ENCODE measurements around the gene RPL36A.

RPL36A gene

DNA sequence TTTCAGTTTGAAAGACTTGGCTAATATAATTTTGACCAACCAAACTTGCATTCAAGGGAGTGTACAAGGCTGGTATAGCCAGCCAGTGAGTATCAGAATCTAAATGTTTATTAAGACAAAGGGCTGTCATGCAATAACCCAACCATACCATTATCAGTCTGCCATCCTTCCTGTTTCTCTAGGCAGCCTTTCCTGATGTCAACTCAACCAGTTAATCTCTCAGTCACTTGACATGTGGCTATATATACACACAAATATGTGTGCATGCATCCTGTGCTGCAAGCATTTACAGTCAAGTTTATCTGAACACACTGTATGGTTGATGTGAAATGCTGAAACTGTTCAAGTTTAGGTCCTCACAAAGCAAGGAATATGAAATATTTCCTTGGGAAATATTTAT is 22.0 kb upstream of the RPL36A start:
- Histone ChIP-seq H3K4me1 (ENCODE audit: control insufficient read depth, insufficient read depth, low read length) (no peaks in the 10 kb centered on the region), H3K27me3 (ENCODE audit: control insufficient read depth, insufficient read depth, low read length) (no peaks in the 10 kb centered on the region; the same call in 1 of the 2 replicates)

DNA sequence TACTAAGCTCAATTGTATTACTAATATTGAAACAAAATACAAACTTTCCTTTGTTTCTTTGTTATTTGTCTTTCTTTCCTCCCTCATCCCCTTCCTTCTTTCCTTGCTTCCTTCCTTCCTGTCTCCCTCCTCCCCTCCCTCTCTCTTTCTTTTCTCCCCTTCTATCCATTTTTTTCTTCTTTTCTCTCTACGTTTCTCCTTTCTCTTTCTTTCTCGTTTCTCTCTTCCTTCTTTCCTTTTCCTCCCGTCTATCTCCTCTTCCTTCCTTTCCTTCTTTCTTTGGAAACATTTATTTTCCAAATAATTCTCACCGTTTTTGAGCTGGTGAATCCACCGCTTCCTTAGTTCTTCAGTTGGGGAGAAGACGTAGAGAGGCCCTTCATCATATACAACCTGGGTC is 21.1 kb upstream of the RPL36A start:
- H3K27ac ChIP-seq (ENCODE audit: low read depth, low read length), result no peak overlapping the region
- no peaks in the 10 kb centered on the region for H3K9me3 ChIP-seq (ENCODE audit: control insufficient read depth, insufficient read depth, low read depth, low read length)
- no peak overlapping the region for H3K4me3 ChIP-seq (ENCODE audit: low read depth, low read length)
- no peaks in the 10 kb centered on the region for H3K36me3 ChIP-seq (ENCODE audit: control insufficient read depth, insufficient read depth, low read length)
- no peaks in the 10 kb centered on the region; the same call in 1 of the 2 replicates for H3K27me3 ChIP-seq (ENCODE audit: control insufficient read depth, insufficient read depth, low read length)
- H3K9ac ChIP-seq (ENCODE audit: low read length), result no peak overlapping the region
- H3K4me1 ChIP-seq (ENCODE audit: control insufficient read depth, insufficient read depth, low read length), result no peaks in the 10 kb centered on the region

More for the DNA sequence above, 22.0 kb upstream of the RPL36A start:
- no peak overlapping the region for H3K27ac ChIP-seq (ENCODE audit: low read depth, low read length)
- no peaks in the 10 kb centered on the region for H3K36me3 ChIP-seq (ENCODE audit: control insufficient read depth, insufficient read depth, low read length)
- H3K9me3 ChIP-seq (ENCODE audit: control insufficient read depth, insufficient read depth, low read depth, low read length), result no peaks in the 10 kb centered on the region
- no peak overlapping the region for H3K9ac ChIP-seq (ENCODE audit: low read length)
- H3K4me3 ChIP-seq (ENCODE audit: low read depth, low read length), result no peak overlapping the region

DNA sequence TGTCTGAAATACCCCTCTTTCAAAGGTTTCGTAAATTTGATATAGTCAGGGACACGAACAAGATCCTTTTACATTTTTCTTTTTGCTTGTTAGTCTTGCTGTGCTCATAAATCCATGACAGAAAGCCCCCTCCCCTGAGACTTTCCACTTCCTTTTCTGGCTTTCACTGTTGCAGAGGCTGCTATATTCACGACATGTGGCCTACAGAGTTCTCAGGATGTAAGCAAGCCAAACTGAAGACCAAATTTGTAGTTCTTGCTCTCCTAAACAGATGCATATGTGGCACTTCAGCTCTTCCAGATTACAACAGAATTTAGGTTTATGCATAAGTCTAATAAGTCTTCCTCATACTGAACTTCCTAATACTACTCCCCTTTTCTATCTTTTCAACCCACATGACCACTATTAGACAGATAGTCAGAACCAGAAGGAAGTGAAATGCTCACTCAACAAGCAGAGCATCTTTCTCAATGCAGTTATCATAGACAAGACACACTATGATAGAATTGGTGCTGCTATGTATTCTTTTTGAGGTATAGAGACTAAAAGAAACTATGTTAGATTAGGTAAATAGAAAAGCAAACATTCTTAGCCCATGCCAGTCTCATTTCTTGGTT is 19.8 kb upstream of the RPL36A start:
- no peak overlapping the region for H3K4me3 ChIP-seq (ENCODE audit: low read depth, low read length)
- no peak overlapping the region for H3K27ac ChIP-seq (ENCODE audit: low read depth, low read length)
- H3K9me3 ChIP-seq (ENCODE audit: control insufficient read depth, insufficient read depth, low read depth, low read length), result no peaks in the 10 kb centered on the region
- H3K27me3 ChIP-seq (ENCODE audit: control insufficient read depth, insufficient read depth, low read length), result peaks cover 4% of the 10 kb centered on the region; the same call in 1 of the 2 replicates
- no peak overlapping the region for H3K9ac ChIP-seq (ENCODE audit: low read length)
- H3K36me3 ChIP-seq (ENCODE audit: control insufficient read depth, insufficient read depth, low read length), result no peaks in the 10 kb centered on the region
- no peaks in the 10 kb centered on the region for H3K4me1 ChIP-seq (ENCODE audit: control insufficient read depth, insufficient read depth, low read length)

DNA sequence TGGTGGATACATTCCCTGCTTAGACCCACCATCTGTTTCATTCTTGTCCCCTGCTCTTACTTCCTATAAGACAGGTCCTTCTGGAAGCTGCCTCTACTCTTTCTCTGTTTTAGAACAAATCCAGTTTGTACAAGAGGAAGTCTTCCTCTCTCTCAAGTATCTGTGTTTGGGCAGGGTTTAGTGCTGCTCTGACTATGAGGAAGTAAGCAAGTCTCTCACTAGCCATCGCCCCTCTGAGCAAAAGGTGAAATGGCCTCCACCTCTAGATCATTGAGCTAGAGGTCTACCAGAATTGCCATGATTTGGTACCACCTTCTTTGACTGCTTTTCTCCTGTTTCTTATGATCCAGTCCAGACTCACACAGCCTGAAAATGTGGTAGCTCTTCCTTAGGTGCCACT is 13.3 kb upstream of the RPL36A start:
- H3K4me3 ChIP-seq (ENCODE audit: low read depth, low read length), result no peak overlapping the region
- no peak overlapping the region for H3K9ac ChIP-seq (ENCODE audit: low read length)
- H3K27me3 ChIP-seq (ENCODE audit: control insufficient read depth, insufficient read depth, low read length), result 0 out of 2 replicates have a peak, but pooled peaks cover 4% of the 10 kb centered on the region
- H3K27ac ChIP-seq (ENCODE audit: low read depth, low read length), result no peak overlapping the region
- no peaks in the 10 kb centered on the region for H3K4me1 ChIP-seq (ENCODE audit: control insufficient read depth, insufficient read depth, low read length)
- no peaks in the 10 kb centered on the region for H3K36me3 ChIP-seq (ENCODE audit: control insufficient read depth, insufficient read depth, low read length)
- no peaks in the 10 kb centered on the region for H3K9me3 ChIP-seq (ENCODE audit: control insufficient read depth, insufficient read depth, low read depth, low read length)

DNA sequence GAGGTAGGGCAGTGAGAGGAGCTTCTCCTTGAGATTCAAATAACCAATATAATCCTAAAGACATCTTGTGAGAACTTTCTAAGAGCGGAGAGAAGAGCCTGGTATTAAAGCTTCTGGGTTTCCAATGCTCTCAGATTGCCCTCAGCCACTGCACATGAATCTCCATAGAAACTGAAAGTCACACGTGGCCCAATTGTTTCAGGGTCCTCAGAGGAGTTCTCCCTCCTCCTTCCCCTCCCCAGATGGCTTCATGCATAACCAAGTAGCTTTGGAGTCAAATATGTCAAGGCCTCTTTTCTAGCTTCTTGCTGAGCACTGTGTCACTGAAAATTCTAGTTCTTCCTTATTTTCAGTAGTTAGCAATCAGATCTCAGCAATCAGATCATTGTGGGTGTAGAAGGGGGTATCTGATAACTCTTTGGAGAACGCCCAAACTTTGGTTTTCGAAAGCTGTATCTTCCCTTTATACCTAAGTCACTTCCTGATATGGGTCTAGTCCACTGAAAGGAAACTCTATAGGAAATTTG is 7.1 kb upstream of the RPL36A start:
- no peaks in the 10 kb centered on the region for H3K36me3 ChIP-seq (ENCODE audit: control insufficient read depth, insufficient read depth, low read length)
- H3K9ac ChIP-seq (ENCODE audit: low read length), result no peak overlapping the region
- peaks cover 12% of the 10 kb centered on the region; the same call in 1 of the 2 replicates for H3K4me1 ChIP-seq (ENCODE audit: control insufficient read depth, insufficient read depth, low read length)
- no peaks in the 10 kb centered on the region; the same call in 1 of the 2 replicates for H3K27me3 ChIP-seq (ENCODE audit: control insufficient read depth, insufficient read depth, low read length)
- no peak overlapping the region for H3K4me3 ChIP-seq (ENCODE audit: low read depth, low read length)
- no peak overlapping the region for H3K27ac ChIP-seq (ENCODE audit: low read depth, low read length)
- no peaks in the 10 kb centered on the region for H3K9me3 ChIP-seq (ENCODE audit: control insufficient read depth, insufficient read depth, low read depth, low read length)

DNA sequence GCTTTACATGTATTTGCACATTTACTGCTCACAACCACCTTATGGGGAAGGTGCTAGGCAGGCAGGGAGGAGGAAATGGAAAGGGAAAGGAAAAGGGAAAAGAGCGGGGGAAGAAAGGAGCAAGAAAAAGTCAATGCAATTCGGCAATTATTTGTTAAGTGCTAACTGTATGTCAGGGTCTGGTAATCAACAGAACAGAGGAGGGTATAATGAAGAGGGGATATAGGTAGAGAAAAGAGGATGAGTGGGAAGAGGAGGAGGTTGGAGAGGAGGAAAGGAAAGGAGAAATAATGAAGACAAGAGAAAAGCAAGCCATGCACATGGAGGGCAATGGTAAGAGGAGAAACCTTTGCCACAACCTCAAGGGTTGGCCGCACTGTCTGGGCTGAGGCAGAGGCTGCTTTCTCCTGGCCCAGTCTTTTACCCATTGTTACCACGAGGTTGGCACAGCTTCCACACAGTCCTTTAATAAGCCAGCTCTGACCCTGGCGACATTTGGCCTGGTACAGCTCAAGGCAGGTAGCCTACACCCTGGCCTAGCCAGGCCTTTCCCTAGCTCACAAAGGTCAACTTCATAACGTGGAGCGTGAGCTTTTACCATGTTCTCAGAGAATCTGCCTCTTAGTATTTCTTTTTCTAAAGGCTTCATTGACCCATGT is 5.7 kb upstream of the RPL36A start:
- H3K9me3 ChIP-seq (ENCODE audit: control insufficient read depth, insufficient read depth, low read depth, low read length), result no peaks in the 10 kb centered on the region
- H3K9ac ChIP-seq (ENCODE audit: low read length), result no peak overlapping the region
- no peaks in the 10 kb centered on the region for H3K36me3 ChIP-seq (ENCODE audit: control insufficient read depth, insufficient read depth, low read length)
- H3K27ac ChIP-seq (ENCODE audit: low read depth, low read length), result no peak overlapping the region
- H3K4me3 ChIP-seq (ENCODE audit: low read depth, low read length), result no peak overlapping the region
- peaks cover 12% of the 10 kb centered on the region; the same call in 1 of the 2 replicates for H3K4me1 ChIP-seq (ENCODE audit: control insufficient read depth, insufficient read depth, low read length)
- no peaks in the 10 kb centered on the region; the same call in 1 of the 2 replicates for H3K27me3 ChIP-seq (ENCODE audit: control insufficient read depth, insufficient read depth, low read length)

DNA sequence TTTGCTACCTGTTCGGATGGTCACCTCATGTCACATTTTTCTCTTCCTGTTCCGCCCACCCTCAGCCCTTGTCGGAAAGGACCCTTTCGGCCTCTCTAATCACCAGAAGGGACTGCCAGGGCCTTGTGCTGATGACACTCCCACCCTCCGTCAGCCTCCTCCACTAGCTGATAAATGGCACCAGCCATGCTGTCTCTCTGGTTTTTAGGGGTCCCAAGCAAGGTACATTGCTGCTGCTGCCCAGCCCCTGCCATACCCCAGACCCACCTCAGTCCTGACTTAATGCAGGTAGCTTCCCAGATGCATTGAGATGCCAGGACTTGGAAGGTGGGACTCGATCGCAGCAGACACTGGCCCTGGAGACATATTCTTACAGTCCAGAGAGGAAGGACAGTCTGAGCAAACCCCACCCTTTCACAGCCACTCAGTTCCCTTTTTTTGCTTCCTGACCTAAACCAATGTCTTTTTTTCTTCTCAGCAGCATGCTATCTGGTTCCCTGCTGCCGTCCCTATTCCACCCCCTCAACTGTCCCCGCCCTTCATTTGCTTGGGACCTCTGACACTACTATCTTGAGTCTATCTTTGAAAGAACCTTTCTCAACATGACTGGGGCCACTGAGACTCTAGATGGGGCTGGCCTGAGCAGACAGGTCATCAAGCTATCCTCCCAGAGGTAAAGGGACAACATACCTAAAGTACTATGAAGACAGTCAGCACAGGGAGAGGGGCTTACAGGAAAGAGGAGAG is 4.8 kb upstream of the RPL36A start, which contains the start of gene BTK:
Gene BTK (minus strand): TSS at position 397 of the 747 bp plus-strand sequence. CDS start 10,907 bp downstream, outside the sequence.
- Histone ChIP-seq H3K9me3 (ENCODE audit: control insufficient read depth, insufficient read depth, low read depth, low read length) (no peaks in the 10 kb centered on the region), H3K9ac (ENCODE audit: low read length) (no peak within 1 kb of the TSS), H3K27ac (ENCODE audit: low read depth, low read length) (no peak within 1 kb of the TSS), H3K4me1 (ENCODE audit: control insufficient read depth, insufficient read depth, low read length) (peaks cover 12% of the 10 kb centered on the region; the same call in 1 of the 2 replicates), H3K27me3 (ENCODE audit: control insufficient read depth, insufficient read depth, low read length) (no peaks in the 10 kb centered on the region; the same call in 1 of the 2 replicates), H3K36me3 (ENCODE audit: control insufficient read depth, insufficient read depth, low read length) (no peaks in the 10 kb centered on the region), H3K4me3 (ENCODE audit: low read depth, low read length) (no peak within 1 kb of the TSS)

DNA sequence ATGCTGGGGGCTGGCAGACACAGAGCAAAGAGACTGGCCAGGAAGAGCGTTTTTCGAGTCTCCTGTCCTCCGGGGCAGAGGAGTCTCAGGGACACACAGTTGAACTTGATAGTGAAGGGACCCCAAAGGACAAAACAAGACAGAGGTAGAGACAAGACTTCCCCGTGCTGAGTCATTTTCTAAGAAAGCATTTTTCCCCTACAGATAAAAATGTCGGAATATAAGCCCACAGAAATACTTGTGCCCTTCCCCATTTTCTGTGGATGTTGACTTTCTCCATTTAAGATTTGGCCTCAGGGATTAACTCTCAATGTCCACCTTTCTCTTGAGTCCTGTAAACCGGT is 4.3 kb upstream of the RPL36A start:
- Histone ChIP-seq H3K4me3 (ENCODE audit: low read depth, low read length) (no peak overlapping the region), H3K4me1 (ENCODE audit: control insufficient read depth, insufficient read depth, low read length) (peaks cover 12% of the 10 kb centered on the region; the same call in 1 of the 2 replicates), H3K36me3 (ENCODE audit: control insufficient read depth, insufficient read depth, low read length) (peaks cover 5% of the 10 kb centered on the region), H3K9me3 (ENCODE audit: control insufficient read depth, insufficient read depth, low read depth, low read length) (no peaks in the 10 kb centered on the region), H3K9ac (ENCODE audit: low read length) (no peak overlapping the region), H3K27ac (ENCODE audit: low read depth, low read length) (no peak overlapping the region), H3K27me3 (ENCODE audit: control insufficient read depth, insufficient read depth, low read length) (no peaks in the 10 kb centered on the region; the same call in 1 of the 2 replicates)

DNA sequence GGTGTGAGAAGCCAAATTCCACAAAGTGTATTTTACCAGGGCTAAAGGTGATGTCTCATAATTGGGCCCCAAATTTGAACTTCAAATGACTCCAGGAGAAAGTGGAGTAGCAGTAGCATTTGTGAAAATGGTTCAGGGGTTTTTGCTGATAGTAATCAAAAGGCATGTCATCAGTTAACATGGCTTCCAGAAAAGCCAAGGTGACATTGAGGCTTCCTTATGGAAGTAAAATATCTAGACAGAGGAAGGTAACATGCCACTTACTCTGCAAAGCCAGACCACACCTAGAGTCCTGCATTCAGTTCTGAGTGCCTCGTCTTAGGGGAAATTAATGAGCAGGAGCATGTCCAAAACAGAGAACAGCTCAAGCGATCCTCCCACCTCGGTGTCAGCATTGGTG is 2.2 kb upstream of the RPL36A start:
- H3K9me3 ChIP-seq (ENCODE audit: control insufficient read depth, insufficient read depth, low read depth, low read length), result no peaks in the 10 kb centered on the region
- peaks cover 12% of the 10 kb centered on the region; the same call in 1 of the 2 replicates for H3K4me1 ChIP-seq (ENCODE audit: control insufficient read depth, insufficient read depth, low read length)
- H3K27me3 ChIP-seq (ENCODE audit: control insufficient read depth, insufficient read depth, low read length), result no peaks in the 10 kb centered on the region; the same call in 1 of the 2 replicates
- H3K4me3 ChIP-seq (ENCODE audit: low read depth, low read length), result no peak overlapping the region
- peaks cover 24% of the 10 kb centered on the region for H3K36me3 ChIP-seq (ENCODE audit: control insufficient read depth, insufficient read depth, low read length)
- H3K27ac ChIP-seq (ENCODE audit: low read depth, low read length), result no peak overlapping the region
- H3K9ac ChIP-seq (ENCODE audit: low read length), result no peak overlapping the region

DNA sequence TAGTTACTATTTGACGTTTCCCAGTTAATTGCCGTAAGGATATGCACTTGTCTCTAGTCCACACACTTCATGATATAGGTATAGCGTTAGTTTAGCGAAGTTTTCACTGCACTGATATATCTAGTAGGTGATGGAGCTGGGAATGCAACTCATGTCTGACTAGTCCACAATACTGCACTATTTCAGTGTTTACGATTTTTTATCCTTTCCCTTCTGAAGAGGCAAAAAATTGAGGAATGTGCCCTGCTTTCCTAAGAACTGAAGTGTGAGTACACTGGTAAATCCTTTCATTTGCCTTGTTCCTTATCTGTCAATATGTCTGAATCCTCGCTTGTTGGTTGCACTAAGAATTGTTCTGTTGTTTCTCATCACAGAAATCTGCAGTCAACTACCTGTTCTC is 1.0 kb downstream of the RPL36A start:
- Histone ChIP-seq H3K9me3 (ENCODE audit: control insufficient read depth, insufficient read depth, low read depth, low read length) (no peaks in the 10 kb centered on the region), H3K27me3 (ENCODE audit: control insufficient read depth, insufficient read depth, low read length) (no peaks in the 10 kb centered on the region), H3K27ac (ENCODE audit: low read depth, low read length) (peak overlapping the region; percentile 93; the same call in 1 of the 2 replicates), H3K4me3 (ENCODE audit: low read depth, low read length) (peak overlapping the region; percentile 91), H3K36me3 (ENCODE audit: control insufficient read depth, insufficient read depth, low read length) (peaks cover 46% of the 10 kb centered on the region), H3K4me1 (ENCODE audit: control insufficient read depth, insufficient read depth, low read length) (peaks cover under 1% of the 10 kb centered on the region; the same call in 1 of the 2 replicates), H3K9ac (ENCODE audit: low read length) (peak overlapping the region; percentile 96)

All from HUES6 (cell line).